ENCODE data around the gene EPHB2. TPM values are rescaled to one million over a fixed set of nuclear protein-coding genes. Genes with fewer than 3 reads are reported as not detected.

The EPHB2 gene
- total RNA-seq, 1 donor: 24.9 TPM

DNA sequence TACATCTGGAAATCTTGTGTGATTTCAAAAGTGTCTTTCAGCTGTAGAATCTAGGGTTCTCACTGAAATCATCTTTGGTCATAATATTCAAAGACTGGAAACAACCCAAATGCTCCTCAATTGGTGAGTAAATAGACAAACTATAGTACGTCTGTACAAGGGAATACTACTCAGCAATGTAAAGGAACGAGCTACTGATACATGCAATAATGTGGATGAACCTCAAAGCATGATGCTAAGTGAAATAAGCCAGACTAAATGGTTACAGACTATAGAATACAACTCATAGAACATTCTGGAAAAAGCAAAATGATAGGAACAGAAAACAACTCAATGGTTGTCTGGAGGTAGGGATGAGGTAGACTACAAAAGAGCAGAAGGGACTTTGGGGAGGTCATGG, 259.5 kb downstream of the EPHB2 start:
- TF ChIP-seq, protein P1, sequence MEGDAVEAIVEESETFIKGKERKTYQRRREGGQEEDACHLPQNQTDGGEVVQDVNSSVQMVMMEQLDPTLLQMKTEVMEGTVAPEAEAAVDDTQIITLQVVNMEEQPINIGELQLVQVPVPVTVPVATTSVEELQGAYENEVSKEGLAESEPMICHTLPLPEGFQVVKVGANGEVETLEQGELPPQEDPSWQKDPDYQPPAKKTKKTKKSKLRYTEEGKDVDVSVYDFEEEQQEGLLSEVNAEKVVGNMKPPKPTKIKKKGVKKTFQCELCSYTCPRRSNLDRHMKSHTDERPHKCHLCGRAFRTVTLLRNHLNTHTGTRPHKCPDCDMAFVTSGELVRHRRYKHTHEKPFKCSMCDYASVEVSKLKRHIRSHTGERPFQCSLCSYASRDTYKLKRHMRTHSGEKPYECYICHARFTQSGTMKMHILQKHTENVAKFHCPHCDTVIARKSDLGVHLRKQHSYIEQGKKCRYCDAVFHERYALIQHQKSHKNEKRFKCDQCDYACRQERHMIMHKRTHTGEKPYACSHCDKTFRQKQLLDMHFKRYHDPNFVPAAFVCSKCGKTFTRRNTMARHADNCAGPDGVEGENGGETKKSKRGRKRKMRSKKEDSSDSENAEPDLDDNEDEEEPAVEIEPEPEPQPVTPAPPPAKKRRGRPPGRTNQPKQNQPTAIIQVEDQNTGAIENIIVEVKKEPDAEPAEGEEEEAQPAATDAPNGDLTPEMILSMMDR (IDR thresholded peaks at IDR 0.05; ENCODE audit: insufficient read depth, low read length): no peak
- DNase-seq (ENCODE audit: low read depth): no peak
- H3K4me3 ChIP-seq (ENCODE audit: low read depth, low read length): no peak overlapping the region

Small RNA genes within 50 kb of the gene (small RNA-seq; reads per million reads assigned to genes)
- gene MIR4253: not detected
- gene MIR4684: not detected

Other genes with a start within 250 kb of the EPHB2 start
- not detected in 2 replicates for gene EPHA8, start 147.3 kb upstream of the EPHB2 start, total RNA-seq (ENCODE audit: low replicate concordance)
- gene C1QA, start 74.2 kb upstream of the EPHB2 start, total RNA-seq (ENCODE audit: low replicate concordance): not detected in 2 replicates
- not detected in 2 replicates for gene C1QC, start 67.2 kb upstream of the EPHB2 start, total RNA-seq (ENCODE audit: low replicate concordance)
- not detected in 2 replicates for gene C1QB, start 57.6 kb upstream of the EPHB2 start, total RNA-seq (ENCODE audit: low replicate concordance)